Retina (tissue), 1 donor: ENCODE data around the gene CNDP1.

Experiments
- DNase-seq: peaks from one replicate; pipeline ENCODE4 v3.0.0-alpha.2; 2016

The CNDP1 gene

DNA sequence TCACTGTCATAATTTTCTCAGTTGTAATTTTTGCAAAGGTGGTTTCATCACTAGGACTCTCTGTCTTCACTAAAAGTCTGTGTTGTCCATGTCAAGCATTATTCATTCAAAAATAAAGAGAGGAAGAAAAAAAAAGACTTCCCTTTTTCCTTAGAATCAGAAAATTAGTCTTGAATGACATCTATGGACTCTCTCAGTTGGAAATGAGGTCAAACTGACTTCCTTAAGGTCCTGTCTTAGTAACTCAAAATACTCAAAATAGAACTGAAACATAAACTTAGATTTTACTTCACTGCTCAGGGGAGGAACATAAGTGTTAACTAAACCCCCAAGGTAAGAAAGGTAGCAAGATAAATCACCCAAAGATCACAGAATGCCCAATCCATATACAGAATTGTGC lies 61.1 kb downstream of the CNDP1 start:
- no peak for DNase-seq

DNA sequence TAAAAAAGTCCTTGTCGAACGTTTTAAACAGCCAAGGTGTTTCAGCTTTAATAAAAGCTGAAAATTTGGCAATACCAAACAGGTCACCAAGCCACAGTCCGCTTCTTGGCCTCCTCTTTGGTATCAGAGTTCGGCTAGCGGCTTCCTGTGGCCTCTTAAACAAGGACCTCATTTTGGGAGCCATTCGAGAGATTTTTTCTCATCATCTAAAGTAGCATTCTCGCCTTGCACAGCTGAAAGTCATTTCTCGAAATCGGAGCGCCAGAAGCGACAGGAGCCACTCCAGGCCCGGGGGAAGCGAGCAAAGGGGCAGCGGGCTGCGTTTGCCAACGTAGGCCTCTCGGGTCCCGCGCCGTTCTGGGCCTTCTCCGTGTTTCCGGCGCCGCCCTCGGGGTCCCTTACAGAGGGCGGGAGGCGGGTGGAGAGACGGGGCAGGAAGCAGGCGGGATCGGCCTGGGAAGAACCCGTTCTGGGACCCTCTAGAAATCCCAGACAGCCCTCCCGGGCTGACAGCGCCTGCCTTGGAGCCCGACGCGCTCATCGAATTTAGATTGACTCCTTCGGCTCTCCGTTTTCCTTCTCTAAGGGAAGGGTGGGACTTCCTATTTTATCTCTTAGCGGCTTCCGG lies 62.8 kb downstream of the CNDP1 start:
- DNase-seq: peak; percentile 98

DNA sequence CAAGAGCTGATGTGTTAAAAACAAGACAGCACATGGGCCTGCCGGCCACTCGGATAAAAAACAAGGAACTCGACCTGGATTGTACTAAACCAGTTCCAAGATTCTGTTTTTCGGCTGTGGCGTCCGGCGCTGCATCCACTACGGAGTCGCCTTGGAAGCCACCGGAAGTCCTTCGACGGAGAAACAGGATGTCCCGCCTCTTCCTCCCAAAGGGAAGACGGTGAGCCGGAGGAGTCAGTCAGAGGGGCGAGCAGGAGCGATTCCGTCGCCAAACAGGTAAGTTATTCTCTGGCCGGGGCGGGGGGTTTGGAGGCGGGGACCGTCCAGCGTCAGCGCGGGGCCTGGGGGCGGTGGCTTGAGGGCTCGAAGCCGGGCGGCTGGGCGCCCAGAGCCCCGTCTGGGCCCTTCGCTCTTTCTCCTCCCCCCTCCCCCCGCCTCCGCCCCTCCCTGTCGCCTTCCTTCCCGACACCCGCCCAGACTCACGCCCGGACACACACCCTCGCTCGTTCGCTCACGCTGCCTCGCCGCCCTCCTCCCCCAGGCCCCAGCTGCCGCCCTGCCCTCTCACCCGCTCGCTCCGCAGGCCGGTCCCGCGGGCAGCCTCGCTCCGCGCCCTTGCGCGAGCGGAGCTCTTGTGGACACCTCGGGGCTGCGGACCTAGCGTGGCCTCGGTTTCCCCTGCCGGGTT lies 63.5 kb downstream of the CNDP1 start, which contains the start of gene ZNF407:
ZNF407 (plus strand) TSS at position 209 of the 688 bp plus-strand sequence. CDS start 33,150 bp downstream, outside the sequence.
- no peak for DNase-seq

DNA sequence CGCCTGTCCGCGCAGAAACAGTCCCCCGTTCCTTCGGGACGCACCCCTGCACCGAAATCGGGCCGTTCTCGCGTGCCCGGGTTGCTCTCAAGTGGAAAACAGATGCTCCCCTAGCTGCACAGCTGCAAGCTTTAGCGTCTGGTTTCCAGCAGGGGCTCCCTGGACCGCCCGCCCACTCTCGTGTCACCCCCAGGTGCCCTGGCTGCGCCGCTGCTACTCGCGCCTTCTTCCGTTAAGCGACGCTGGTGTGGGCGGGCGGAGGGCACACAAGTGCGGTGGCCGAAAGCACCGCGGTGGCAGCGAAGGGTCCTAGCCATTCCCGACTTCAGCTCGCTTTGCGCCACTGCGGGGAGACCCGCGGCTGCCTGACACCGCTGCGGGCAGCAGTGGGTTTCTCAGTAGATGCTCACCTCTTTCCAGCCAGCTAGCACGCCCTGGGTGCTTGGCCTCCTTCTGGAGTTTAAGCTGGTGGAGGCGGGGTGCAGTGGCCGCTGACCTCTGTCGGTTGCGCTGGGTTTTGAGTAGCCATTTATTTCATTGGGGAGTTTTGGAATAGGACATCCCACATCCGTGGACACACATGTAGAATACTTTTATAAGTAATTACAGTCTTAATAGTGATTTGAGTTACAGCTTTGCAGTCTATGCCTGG lies 64.2 kb downstream of the CNDP1 start:
- peak; percentile 89 for DNase-seq

DNA sequence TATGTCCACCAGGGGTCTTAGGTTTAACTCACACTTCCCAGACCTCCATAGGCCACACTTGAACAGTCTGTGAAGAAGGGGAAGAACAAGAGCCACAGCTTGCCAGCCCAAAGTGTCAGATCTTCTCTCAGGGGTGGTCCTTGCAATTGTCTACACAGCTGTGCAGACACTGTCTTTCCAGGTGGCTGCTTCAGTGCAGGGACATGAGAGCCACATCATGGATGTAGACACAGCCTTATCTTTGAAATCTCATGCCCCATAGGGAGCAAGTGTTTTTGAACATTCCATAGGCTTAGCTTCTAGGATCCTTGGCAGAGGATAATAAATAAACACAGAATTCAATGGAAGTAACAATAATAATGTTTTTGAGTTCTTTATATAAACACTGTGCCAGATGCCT lies 70.1 kb downstream of the CNDP1 start:
- no peak for DNase-seq

DNA sequence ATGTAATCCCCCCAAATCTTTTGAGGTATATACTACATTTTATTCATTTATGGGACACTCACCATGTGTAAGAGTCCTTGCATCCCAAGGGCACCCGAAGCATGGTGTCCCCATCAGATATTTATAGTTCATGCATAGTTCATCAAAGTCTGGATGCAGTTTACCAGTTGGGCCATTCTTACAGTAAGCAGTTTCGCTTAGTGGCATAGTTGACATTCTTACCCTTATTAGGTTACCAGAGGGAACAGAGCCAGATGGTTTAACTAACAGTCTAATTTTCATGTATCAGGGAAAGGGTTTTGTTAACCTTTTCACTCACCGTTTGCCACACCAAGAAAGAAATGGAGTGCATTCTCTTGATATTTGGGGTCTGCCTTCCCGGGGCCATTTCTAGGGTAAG lies 70.5 kb downstream of the CNDP1 start:
- DNase-seq: no peak

DNA sequence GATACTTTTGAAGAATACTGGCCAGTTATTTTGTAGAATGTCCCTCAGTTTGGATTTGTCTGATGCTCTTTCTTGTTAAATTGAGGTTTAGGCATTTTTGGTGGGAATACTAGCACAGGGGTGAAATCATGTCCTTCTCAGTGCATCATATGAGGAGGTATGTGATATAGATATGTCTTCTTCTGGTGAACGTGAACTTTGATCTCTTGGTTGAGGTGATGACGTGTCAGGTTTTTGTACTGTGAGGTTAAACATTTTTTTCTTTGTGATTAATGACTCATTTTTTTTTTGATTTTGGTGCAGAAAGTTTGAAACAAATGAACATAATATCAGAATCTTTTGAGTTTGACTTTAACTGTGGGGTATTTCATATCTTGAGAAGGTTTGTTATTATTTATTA lies 74.4 kb downstream of the CNDP1 start:
- no peak for DNase-seq

DNA sequence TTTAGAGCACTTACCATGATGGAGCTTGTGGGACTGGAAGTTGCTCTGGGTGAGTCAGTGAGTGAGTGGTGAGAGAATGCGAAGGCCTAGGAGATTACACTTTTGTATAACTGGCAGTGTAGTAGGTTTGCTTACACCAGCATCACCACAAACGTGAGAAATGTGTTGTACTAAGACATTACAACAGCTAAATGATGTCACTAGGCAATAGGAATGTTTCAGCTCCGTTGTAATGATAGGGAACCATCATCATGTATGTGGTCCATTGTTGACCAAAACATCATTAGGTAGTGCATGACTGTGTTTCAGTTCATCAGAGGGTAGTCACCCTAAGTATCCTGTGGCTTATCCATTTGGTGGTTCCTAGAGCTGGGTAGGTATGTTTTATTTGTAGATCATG lies 75.2 kb downstream of the CNDP1 start:
- no peak for DNase-seq

DNA sequence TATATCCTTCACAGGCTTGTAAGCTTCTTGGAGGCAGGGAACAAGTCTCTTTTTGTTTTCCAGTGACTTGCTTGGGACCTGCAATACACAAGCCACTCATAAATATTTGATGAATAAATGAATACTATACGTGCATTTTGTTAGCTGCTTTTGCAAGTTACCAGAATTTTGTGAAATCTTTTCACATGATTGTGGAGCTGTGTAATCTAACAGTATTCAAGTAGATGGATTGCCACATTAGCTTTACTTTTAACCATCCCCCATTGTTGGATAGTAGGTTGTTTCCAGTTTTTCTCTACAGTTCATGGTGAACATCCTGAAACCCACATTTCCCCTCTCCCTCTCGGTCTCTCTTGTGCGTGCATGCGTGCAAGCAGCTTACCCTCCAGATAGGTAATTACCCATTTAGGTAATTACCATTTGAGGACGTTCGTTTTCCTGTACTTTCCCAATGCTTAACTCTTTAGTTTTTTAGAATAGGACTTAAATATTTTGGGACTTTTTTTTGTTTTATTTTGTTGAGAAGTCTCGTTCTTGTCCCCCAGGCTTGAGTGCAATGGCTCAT lies 75.8 kb downstream of the CNDP1 start:
- DNase-seq: no peak

DNA sequence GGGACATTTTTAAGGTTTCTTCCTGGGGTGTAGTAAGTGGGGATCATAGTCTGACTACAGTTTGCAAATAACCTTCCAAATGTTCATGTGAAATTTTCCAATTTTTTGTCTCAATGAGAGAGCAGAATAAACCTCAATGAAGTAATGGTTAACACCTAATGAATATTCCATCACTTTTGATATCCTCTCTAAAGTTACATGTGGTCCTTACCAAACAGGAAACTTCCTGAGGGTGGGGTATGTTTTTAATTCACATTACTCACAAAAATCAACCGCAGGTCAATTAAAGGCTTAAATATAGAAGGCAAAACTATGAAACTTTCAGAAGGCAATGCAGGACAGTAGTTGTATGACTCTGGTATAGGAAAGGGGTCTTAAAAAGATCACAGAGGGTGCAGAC lies 76.6 kb downstream of the CNDP1 start:
- no peak for DNase-seq

DNA sequence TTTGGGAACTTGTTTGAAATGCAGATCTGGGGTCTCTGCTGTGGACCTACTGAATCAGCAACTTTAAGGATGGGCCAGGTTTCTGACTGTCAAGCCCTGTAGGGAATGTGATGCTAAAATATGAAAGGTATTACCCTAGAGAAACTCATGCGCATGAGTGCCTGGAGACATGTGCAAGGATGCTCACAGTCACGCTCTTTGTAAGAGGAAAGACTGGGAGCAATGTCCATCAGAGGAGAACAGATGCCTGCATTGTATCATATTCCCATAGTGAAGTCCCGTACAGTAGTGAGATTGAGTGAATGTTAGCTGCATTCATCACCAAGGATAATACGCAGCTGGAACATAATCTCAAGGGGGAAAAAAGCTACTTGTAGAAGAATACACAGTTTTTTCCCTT lies 77.5 kb downstream of the CNDP1 start:
- DNase-seq: no peak

DNA sequence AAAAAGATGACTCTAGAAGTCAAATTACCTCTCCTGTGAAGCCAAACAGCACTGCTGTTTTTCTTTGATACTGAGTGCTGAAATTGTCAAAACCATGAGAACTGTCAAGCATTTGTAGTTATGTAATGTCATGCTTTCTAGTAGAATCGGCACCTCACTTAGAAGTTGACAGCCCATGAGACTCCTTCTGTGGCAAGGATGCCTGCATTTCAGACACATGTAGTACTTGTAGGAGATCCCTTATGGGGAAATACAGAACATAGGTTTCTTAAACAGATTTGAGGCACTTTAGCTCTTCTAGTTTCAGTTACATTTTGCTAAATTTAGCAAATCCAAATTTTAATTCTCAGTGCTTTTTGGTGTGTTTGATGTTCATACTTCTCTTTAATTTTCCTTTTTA lies 79.1 kb downstream of the CNDP1 start:
- DNase-seq: no peak

DNA sequence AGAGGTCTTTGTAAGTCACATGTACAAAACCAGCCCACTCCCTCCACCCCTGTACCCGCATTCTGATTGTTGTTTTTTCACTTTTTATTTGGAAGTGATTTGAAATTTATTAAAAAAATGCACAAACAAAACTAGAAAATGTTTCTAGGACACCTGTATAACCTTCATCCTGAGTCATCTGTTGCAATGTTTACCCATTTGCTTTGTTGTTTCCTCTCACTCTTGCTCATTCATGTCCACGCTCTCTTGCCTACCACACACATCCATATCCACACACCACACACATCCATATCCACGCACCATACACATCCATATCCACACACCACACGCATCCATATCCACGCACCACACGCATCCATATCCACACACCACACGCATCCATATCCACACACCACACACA lies 82.2 kb downstream of the CNDP1 start:
- no peak for DNase-seq

DNA sequence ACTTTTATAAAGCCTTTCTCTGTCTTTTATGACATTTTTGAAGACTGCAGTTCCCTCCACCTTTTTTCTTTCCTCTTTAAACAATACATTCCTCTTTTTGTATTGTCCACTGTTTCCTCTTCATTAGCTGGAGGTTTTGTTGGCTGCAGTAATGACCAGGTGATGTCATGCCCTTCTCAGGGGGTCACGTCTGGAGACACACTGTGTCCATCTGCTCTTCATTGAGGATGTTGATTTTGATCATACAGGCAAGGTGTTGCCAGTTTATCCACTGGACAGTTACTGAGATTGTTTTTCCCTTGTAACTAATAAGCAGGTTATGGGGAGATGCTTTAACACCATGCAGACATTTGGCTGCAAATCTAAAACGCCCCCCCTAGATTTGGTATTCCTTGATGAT lies 83.2 kb downstream of the CNDP1 start:
- DNase-seq: no peak

DNA sequence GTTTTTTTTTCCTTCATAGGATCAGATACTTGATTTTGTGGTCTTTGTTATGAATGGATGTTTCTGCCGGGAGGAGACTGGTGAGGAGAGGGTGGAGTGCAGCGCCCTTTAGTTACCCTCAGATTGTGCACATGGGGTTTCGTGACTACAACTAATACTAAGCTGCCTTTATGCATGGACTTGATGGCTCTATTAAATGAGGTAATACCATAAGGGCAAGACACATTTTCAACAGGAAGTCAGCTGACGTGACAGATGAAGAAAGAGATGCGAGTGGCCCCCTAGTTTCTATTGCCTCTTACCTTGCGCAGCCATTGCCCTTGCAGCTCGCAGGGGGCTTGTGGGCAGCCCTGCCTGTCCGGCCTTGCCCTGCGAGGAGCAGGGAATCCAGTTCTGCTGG lies 87.8 kb downstream of the CNDP1 start:
- no peak for DNase-seq

DNA sequence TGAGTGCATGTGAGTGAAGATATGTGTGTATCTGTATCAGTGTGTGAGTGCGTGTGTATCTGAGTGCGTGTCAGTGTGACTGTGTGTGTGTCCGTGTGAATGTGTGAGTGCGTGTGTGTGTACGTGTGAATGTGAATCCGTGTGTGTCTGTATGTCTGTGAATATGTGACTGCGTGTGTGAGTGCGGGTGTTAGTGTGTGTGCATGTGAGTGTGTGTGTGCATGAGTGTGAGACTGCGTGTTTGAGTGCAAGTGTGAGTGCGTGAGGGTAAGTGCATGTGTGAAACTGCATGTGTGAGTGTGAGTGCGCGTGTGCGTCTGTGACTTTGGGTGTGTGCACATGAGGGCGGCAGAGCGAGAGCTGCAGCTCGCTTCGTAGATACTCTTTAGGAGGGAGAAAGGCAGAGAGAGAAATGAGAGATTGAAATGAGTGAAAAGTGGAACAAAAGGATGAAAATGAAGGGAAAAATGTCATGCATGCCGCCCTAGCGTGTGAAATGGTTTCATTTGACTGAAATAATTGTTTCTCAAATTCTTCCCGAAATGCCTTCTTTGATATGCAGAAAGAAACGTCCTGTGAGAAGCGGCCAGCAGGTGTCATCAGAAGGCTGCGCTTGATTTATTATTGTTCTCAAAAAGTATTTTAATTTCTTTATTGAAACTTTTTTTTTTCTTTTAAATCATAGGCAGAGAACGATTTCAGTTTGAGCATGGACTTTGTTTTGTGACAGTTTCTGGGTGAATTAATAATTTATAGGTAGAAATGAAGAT lies 88.9 kb downstream of the CNDP1 start:
- peak; percentile 19 for DNase-seq

DNA sequence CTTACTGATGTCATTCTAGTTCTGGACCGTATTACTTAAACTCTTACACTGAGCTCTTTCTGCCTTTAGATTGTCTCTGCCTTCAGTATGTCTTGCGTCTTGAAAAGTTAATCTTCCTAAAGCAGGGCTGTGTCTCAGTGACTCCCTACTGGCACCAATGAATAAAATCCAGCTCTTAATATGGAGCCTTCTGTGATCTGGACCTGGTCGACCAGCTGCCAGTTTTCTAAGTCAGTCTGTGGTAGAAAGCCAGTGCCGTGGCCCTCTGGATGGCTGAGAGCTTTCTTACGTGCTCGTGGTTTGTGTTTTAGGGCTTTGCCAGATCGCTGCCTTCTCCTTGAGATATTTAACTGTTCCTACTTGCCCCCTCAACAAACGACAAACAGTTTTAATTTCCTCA lies 90.2 kb downstream of the CNDP1 start:
- DNase-seq: no peak

DNA sequence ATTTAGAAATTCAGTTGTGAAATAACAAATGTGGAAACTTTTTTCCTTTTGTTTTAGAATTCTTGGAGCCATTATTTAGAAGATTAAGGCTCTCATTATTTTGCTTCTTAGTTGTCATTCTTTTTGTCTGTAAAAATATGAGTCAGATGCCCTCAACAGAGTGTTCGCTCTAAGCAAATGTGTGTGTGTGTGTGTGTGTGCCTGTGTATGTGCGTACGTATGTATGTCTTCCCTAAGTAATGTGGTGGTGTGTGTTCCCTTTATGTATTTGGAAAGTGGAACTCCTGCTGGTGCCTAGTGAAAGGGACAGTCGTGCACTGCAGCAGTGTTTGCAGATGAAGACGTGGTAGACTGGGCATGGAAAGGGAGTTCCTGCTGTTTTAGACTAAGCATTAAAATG lies 90.9 kb downstream of the CNDP1 start:
- DNase-seq: no peak

DNA sequence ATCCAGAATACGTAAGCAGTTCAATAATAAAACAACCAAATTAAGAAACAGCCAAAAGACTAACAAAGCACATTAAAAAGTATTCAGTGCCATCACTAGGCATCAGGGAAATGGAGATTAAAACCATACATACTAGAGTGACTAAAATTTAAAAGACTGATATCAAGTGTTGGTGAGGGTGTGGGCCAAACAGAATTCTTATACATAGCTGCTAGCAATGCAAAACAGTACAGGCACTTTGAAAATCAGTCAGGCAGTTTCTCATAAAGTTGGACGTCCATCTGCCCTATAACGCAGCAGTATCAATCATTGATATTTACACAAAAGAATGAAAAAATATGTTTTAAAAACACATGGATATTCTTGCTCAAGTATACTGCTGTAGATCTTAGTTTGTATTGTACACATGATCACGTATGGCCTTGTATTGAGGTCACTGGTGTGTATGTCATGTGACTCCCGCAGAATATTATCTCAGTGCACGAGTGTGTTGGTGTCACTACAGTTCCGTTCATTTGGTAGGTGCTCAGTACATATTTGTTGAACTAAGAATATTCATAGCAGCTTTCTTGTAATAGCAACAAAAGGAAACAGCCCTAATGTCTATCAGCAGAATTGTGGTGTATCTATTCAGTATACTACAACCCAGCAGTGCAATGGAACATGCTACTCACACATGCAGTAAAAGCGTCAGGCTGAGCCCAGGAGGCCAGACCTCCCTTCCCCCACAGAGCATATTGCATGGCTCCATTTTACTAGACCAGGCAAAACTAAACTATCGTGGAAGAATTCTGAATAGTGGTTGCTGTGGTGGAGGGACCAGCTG lies 92.0 kb downstream of the CNDP1 start:
- DNase-seq: no peak

DNA sequence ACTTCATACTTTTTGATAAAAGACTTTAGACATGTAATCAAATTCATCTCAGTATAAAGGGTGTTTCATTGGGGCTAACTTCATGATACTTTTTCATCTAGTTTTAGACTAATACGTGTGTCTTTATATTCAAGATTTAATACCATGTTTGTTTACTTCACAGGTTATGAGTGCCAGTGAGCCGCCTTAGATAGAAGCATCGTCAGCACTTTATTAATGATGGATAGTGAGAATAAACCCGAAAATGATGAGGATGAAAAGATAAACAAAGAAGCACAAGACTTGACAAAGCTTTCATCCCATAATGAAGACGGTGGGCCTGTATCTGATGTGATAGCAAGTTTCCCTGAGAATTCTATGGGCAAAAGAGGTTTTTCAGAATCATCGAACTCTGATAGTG lies 96.5 kb downstream of the CNDP1 start:
- DNase-seq: no peak

DNA sequence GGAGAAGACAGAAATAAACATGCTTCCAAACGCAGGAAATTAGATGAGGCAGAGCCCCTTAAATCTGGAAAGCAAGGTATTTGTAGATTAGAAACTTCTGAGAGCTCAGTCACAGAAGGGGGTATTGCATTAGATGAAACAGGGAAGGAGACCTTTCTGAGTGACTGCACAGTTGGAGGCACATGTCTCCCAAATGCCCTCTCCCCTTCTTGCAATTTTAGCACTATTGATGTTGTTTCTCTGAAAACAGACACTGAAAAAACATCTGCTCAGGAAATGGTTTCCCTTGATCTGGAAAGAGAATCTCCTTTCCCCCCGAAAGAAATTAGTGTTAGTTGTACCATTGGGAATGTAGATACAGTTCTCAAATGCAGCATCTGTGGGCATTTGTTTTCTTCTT lies 96.9 kb downstream of the CNDP1 start:
- no peak for DNase-seq

DNA sequence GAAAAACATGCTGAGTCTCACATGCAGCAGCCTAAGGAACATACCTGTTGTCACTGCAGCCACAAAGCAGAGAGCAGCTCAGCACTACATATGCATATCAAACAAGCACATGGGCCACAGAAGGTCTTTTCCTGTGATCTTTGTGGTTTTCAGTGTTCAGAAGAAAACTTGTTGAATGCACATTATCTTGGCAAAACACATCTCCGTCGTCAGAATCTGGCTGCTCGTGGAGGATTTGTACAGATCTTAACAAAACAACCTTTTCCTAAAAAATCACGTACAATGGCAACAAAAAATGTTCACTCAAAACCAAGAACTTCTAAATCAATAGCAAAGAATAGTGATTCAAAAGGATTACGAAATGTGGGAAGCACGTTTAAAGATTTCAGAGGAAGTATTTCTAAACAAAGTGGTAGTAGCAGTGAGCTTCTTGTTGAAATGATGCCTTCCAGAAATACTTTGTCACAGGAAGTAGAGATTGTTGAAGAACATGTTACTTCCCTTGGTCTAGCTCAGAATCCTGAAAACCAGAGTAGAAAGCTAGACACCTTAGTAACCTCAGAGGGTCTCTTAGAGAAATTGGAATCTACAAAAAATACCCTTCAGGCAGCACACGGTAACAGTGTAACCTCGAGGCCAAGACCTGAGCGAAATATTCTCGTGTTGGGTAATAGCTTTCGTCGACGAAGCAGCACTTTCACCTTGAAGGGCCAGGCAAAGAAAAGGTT lies 97.5 kb downstream of the CNDP1 start:
- DNase-seq: no peak
